NB4 (cell line): ENCODE data around the gene OR6M1.

Experiments used
- POLR2A ChIP-seq: IDR thresholded peaks from 2 replicates; pipeline ENCODE4 v1.6.1; 2011; ENCODE audit warnings: mild to moderate bottlenecking; ENCODE audit not compliant: insufficient read length; ENCODE audit errors: extremely low read depth
- TF ChIP-seq, protein P1 (sequence below): IDR thresholded peaks from one replicate; pipeline ENCODE4 v1.5.1; 2012; ENCODE audit warnings: low read depth, low read length

DNA sequence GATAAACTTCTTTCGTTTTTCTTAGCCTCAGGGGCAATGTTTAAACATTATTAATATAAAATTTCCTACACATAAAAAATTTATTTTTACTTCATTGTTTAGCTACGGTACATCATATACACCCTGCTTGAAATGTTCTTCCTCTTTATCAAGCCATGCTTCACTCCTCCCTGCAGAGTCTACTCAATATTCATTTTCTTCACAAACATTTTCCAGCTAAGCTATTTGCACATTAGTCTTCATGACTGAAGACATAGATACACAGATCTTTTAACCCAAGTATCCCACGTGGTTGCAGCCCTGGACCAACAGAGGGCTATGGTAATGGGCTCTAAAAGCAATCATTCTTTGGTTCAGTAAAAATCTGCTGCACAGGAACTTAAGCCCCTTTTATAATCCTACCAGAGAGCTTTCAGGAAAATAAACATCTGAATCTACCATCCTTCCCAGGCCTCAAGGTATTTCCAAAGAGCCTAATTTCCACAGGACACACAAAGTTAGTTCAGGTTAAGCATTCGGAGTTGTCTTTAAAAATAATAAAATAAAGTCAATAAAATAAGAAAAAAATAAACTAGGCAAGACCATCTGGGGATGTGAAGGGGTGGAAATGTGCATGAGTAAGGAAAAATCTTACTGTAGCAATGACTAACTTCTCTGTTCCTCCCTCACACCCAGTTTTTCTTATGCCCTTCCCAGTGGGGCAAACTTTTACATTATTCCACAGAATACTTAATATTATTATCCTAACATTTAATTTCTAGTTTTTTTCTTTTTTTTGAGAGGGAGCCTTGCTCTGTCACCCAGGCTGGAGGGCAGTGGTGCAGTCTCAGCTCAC is 30.2 kb downstream of the OR6M1 start:
- TF ChIP-seq, protein P1, sequence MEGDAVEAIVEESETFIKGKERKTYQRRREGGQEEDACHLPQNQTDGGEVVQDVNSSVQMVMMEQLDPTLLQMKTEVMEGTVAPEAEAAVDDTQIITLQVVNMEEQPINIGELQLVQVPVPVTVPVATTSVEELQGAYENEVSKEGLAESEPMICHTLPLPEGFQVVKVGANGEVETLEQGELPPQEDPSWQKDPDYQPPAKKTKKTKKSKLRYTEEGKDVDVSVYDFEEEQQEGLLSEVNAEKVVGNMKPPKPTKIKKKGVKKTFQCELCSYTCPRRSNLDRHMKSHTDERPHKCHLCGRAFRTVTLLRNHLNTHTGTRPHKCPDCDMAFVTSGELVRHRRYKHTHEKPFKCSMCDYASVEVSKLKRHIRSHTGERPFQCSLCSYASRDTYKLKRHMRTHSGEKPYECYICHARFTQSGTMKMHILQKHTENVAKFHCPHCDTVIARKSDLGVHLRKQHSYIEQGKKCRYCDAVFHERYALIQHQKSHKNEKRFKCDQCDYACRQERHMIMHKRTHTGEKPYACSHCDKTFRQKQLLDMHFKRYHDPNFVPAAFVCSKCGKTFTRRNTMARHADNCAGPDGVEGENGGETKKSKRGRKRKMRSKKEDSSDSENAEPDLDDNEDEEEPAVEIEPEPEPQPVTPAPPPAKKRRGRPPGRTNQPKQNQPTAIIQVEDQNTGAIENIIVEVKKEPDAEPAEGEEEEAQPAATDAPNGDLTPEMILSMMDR, result no peak
- no peak for TF ChIP-seq POLR2A
